Inferior parietal cortex (tissue), 1 donor: ENCODE results near the gene PRKCE.
"Not testable (repeated sequence)": the region's sequence is repeated elsewhere in the genome, so short reads cannot be mapped to it uniquely, and the experiment has no call there.

ENCODE experiments used
- DNase-seq: peaks from one replicate; pipeline ENCODE4 v3.0.0-alpha.2; 2016; ENCODE audit errors: extremely low spot score

Gene PRKCE

DNA sequence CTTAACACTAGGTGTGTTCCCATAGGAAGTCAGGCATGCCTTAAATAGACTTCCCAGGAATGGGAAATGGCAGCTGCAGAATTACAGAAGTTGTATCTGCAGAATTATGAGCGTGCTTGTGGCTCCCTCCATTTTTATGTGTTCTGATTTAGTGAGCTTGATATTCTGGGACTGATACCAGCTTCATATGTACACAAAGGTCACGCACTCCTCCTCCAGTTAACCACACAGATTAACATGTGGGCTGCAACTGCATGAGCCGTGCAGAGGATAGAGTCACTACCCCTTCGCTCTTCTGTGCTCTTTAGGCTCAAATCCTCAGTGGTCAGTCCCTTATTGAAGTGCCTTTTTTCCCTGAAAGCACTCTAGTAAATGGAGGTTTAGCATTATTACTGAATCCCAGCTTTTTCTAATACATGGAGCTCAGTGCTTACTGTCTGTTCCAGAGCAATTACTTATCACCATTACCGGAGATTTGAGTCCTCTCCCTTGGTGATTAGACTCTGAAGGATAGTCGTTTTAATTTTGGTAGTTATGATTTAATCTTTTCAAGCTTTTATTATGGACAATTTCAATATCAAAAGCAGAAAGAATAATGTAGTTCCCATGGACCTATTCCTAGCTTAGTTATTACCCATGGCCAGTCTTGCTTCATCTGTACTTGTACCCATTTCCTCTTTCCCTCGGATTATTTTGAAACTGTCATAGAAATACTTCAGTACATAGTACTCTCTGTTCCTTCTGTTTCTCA, 238.3 kb downstream of the PRKCE start:
- no peak for DNase-seq

- not testable (repeated sequence) for DNase-seq
Observed at GRCh38 chr2:45890371-45890646, 238.8 kb downstream of the PRKCE start.

DNA sequence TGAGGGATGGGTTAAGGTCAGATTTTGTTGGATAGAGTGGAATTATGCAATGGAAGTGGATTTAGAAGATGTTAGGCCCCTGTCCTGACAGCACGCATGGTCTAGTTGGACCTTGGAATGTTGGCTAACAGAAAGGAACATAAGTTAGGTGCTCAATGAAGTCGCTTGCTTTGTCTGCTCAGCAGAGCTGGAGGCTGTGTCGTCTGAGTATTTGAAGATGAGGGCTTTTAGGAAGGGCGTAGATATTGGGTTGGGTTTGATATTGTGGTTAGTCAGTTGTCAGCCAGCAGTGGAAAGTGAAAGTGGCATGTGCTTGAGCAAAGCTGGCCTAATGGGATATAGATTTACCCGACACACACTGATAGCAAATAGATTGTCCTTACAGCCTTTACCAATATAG, 239.3 kb downstream of the PRKCE start:
- no peak for DNase-seq

- no peak for DNase-seq
Observed at GRCh38 chr2:45891719-45892424, 240.4 kb downstream of the PRKCE start.

GRCh38 chr2:45892425-45892745, 240.9 kb downstream of the PRKCE start:
- no peak for DNase-seq

DNA sequence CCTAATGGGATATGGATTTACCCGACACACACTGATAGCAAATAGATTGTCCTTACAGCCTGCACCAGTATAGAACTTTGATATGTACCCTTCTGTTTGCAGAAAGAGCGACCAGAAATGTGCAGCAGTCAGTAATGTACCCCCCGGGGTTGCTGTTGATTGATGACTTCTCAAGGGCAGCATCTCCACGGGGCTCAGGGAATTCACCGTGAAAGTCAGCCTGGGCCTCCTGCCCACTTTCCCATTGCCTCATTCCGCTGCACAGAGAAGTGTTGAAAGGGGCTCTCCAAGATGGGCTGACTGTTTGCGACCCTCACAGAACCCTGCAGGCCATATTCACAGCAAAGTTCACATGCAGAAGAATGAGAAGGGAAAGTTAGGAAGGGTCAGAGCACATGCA, 241.3 kb downstream of the PRKCE start:
- DNase-seq, result no peak

DNA sequence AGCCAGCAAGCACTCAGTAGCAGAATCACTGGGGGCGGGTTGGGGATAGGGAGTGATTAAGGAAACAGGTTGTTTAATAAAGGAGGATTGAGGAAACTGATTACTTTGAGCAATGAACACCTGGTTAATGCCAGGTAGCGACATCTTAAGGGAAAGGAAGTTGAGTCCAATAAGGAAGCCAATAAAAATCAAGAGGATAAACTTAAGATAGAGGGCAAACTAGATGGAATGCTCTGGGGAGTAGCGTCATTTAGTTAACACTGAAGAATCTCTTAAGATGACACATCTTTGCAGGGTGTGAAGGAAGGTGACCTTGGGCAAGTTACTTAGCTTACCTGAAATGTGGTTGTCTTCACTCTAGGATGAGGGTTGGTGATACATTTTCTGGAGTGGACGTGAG, 242.7 kb downstream of the PRKCE start:
- DNase-seq, result no peak

DNA sequence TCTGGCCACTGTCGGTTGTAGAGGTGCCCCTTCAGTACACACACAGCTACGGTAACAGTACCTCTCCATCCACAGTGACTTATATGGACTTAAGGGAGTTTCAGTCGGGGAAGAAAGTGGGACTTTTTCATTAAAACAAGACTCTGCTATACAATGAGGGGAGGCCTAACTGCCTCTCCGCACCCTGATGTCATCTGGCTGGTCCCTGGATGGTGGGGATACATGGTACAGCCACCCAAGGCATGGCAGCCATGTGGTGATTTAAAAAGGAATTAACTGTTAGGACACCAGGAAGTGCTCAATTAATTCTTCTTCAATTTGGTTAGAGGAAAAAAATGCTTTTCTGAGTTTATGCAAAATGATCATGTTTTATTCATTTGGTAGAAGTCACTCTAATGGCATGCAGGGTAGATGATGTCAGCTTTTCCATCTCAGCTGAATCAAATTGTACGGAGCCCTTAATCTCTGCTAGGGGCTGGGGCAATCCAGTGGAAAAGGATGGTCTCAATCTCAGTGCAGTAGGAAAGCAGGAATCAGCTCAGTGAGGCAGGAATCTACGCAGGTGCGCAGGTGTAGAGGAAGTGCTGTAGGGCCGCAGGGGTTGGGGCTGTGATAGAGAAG, 243.9 kb downstream of the PRKCE start:
- no peak for DNase-seq

GRCh38 chr2:45896311-45896710, 244.8 kb downstream of the PRKCE start:
- no peak for DNase-seq

- DNase-seq, result no peak
Observed at GRCh38 chr2:45897842-45898241, 246.4 kb downstream of the PRKCE start.

GRCh38 chr2:45898819-45899218, 247.3 kb downstream of the PRKCE start:
- no peak for DNase-seq

DNA sequence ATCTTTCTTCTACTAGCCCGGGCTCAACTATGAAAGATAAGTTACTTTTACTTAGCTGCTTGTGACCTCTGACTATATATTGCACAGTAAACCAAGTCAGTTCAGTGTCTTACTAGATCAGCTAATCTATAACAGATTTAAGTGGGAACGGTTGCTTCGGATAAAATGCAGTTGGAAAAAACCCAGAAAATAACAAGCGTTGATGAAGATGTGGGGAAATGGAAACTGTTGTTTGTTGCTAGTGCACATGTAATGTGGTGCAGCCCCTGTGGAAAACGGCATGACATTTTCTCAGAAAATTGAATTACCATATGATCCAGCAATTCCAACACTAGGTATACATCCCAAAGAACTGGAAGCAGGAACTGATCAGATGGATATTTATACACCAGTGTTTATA, 248.5 kb downstream of the PRKCE start:
- DNase-seq, result no peak

DNA sequence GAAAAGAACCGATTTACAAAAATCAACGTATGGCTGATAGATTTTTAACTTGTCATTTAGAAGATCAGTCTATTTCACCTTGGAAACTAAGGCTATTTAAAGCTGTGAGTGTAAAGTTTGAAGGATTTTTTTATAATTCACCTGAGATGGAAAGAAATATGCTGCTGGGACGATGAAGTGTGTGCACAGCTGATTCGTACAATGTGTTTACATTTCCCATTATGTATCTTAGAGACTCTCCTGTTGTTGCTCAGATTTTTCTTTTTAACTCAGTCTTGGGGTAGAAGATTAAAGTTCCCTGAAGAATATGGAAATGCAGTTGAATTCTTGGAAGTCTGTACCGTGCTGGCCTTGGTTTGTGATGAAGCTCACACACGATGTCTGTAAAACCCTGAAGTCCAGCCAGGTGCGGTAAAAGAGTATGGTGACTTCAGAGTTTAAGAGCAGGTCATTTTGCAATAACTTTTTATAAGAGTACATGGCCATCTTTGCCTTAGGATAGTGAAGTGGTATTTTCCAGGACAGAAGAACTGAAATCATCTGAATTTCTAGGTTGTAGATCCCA, 250.1 kb downstream of the PRKCE start:
- no peak for DNase-seq

DNA sequence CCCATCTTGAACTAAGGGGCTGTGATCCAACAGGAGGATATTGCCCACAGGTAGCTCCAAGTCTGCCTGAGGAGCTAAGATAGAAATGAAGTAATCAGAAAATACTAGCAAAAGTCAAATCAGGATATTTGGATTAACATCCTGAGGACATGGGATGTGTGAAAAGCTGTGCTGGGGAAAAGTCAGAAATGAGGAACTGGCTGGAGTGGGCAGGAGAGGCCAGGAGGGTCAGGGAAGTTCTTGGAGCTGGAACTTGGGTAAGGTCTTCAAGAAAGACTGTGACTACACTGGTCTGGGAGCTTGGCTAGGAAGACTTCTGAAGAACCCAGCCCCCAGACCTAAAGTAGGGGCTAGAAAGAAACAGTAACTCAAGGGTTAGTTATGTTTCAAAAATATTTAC, 250.9 kb downstream of the PRKCE start:
- DNase-seq, result no peak

DNA sequence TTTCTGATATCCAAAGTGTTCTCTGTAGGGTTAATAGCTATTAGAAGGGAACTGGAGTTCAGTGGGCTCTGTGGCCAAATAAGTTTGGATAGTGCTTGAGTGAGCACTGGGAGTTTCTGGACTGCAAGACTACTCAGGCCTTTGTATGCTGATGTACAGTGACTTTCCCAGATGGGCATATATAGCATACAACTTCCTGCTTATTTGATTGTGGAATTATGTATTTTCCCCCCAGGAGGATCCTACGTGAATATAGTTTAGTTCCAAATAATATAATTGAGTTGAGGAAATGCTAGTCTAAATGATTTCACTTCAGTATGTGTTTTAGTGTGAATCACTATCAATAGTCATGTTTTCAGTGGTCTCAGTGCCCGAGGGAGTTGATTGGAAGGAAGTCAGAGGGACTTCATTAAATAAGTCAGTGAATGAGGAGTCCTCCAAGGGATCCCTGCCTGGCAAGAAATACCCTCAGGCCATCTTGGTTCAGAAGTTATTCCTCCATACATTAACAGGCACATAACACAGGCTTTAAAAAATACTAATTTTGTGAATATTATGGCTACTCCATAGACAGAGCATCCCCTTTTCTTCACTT, 251.4 kb downstream of the PRKCE start:
- DNase-seq, result no peak

DNA sequence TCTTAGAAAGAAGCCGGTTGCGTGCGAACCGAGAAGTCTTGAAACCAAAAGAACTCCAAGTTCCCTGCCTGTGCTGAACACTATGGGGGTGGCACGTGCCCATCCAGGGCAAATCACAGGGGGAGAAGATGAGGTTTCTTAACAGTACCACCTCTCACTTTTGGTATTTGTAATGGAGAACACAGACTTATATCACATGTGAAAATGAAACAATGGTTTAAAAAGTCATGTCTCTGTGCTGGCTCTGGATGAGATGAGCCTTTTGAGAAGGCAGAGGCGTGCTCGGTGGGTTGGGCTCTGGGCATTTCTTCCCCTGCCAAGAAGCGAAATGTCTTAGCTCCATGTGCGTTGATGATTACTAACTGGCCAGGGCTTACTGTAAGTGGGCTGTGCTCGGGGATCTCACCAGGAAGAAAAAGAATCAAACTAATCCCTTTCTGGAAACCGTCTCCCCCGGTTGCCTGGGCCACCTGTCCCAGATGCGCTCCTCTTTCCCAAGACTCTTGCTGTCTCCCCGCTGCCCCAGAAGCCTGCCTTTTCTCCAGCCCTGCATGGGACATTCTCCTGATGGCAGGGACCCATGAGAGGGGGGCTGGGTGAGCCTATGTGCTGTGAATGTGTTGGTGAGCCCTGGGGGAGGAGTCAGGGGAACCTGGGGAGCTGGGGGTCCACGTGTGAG, 252.9 kb downstream of the PRKCE start:
- DNase-seq, result no peak

DNA sequence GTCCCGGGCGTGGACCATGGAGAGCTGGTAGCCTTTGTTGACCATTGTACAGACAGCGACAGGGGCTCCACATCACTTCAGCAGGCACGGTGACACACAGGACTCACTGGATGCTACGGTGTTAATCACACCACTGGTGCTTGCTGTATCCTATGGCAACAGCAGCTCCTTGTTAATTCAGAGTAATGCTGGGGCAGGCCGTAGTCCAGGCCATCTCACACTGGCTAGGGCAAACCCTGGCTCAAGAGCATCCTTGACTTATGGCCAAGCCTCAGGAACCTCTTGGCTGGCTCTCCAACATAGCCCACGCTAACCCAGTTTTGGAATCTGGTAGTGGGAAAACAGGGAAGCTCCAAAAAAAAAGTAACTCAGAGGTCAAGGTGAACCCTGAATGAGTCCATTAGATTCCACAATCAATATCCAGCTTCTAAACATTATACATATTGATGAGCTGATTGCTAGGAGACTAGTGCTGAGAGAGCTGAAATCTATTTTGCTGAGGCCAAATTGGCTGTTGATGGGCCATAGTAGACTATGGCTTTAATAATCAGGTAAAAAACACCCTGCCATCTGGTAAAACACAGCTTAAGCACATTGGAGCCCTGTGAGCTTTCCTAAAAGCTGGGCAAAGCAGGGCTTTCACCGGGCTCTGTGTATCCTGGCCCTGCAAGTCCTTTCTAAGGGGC, 253.6 kb downstream of the PRKCE start:
- no peak for DNase-seq

GRCh38 chr2:45905632-45905958, 254.1 kb downstream of the PRKCE start:
- no peak for DNase-seq

DNA sequence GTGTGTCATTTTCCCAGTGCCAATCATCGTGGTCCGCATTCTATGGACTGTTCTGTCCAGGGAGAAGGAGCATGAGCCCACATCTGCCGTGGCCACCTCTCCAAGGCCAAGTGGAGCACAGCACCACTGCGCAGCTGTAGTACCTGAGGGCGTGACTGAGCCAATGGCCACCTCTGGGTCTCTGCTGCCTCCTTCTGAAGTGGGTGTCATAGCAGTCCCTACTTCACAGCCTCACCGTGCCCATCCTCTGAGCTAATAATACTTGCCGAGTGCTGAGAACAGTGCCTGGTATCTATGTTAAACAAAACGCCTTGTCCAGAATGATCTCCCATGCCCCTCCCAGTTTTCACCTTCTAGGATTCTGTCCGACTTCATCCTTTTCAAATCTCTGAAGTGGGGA, 256.1 kb downstream of the PRKCE start:
- DNase-seq, result no peak

GRCh38 chr2:45908316-45909170, 257.1 kb downstream of the PRKCE start:
- no peak for DNase-seq

- no peak for DNase-seq
Observed at GRCh38 chr2:45909171-45909565, 257.7 kb downstream of the PRKCE start.
